GM12875 (cell line): ENCODE results near the gene DCLK3.

Experiments used
- H3K4me3 ChIP-seq: one replicate; pipeline ENCODE4 v1.5.1; 2011; ENCODE audit warnings: low read depth, low read length, control low read depth
- TF ChIP-seq, protein P1 (sequence below): IDR thresholded peaks from 2 replicates; pipeline ENCODE4 v1.5.1; 2011; ENCODE audit warnings: low read depth, mild to moderate bottlenecking, control low read depth, inconsistent platforms, low read length, moderate library complexity, borderline replicate concordance; ENCODE audit not compliant: insufficient read depth

DCLK3 gene

DNA sequence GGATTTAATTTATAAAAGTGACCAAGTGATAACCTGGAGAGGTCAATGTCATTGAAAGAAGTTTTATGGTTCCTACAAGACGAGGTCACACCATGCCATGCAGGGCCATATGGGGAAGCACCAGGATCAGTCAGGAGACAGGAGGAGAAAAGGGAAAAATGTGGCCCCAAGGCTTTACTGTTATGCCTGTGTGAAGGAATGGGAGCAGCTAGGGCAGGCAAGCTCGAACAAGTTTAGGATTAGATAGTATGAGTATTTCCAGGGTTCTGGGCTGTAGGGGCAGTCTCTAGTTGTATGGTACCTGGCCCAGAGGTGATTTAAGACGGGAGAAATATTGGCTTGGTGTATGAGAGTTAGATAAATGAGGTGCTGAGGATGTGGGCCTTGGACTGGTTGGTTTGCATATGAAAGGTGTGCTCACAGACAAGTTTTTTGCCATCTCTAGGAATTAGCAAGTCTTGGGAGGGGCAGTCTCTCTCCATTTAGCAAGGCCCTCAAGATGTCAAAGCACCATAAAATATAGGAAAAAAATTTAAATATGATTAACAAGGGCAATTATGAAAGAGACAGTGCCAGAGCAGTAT is 36.3 kb upstream of the DCLK3 start:
- TF ChIP-seq, protein P1, sequence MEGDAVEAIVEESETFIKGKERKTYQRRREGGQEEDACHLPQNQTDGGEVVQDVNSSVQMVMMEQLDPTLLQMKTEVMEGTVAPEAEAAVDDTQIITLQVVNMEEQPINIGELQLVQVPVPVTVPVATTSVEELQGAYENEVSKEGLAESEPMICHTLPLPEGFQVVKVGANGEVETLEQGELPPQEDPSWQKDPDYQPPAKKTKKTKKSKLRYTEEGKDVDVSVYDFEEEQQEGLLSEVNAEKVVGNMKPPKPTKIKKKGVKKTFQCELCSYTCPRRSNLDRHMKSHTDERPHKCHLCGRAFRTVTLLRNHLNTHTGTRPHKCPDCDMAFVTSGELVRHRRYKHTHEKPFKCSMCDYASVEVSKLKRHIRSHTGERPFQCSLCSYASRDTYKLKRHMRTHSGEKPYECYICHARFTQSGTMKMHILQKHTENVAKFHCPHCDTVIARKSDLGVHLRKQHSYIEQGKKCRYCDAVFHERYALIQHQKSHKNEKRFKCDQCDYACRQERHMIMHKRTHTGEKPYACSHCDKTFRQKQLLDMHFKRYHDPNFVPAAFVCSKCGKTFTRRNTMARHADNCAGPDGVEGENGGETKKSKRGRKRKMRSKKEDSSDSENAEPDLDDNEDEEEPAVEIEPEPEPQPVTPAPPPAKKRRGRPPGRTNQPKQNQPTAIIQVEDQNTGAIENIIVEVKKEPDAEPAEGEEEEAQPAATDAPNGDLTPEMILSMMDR, result no peak
- H3K4me3 ChIP-seq, result no peak overlapping the region

DNA sequence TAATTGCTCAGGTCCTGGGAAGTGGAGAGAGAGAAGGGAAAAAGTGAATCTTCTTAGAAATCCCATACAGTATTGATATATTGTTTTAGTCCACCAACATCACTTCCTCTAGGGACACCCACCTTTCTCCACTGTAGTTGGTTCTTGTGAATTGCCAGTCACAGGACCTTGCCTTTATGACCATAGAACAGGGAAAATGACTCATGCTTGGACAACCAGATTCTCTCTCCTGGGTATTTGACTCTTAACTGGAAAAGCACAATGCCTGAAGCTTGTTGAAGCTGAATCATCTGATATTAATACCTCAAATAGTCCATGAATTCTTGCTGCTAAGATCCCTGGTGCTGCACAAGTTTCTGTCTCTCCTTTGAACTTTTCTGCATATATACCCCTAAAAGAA is 32.5 kb upstream of the DCLK3 start:
- TF ChIP-seq, protein P1, result no peak
- H3K4me3 ChIP-seq, result no peak overlapping the region

DNA sequence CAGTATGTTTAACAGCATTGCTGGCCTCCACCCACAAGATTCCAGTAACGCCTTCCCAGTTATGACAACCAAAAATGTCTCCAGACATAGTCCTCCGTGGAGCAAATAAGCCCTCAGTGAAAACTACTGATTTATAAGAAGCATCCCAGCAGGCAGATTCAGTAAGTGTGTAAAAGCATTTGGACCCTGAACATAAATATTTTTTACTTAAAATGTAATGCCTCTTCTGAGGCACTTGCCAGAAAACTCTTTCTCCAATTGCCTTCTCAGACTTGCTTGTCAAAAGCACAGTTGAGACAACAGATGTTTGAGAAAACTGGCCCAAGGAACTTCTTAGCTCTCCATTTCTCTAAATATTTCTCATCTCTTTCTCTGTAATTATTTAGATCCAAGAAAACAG is 31.8 kb upstream of the DCLK3 start:
- H3K4me3 ChIP-seq, result no peak overlapping the region

DNA sequence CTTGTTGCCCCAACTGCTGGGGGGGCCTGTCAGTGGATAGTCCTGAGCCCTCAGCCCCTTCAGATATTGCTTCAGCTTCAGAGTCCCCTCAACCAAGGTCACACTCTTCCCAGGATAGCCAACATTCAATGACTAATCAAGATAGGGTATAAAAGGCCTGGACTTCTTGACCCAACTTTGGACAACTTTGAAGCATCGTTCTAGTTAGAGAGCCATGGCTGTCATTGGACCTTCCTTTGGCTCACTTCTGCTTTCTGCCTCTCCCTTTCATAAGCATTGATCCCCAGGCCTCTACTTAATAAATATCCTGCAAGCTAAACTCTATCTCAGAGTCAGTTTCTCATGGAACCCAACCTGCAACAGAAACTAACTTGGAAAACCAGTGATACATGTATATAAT is 31.3 kb upstream of the DCLK3 start:
- TF ChIP-seq, protein P1, result no peak
- no peak overlapping the region for H3K4me3 ChIP-seq

More for the DNA sequence above, 31.8 kb upstream of the DCLK3 start:
- TF ChIP-seq, protein P1, result no peak

DNA sequence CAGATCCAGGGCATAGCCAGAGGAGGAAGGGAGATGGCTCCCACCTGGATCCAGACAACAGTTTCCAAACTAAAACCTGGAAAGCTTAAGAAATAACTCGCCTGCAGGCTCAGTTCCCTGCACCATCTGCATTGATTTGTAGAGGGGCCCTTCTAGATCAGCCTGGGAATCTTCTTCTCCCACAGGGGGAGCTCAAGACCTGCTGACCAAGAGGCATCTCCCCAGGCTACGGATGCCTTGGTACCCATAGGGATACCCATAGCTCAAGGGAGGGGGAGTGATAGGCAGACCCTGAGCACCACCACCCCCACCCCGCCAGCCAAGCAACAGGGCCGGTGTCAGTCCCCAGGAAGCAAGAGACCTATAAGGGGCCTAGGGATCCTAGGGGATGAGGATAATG is 28.0 kb upstream of the DCLK3 start:
- TF ChIP-seq, protein P1, result peak; percentile 59
- no peak overlapping the region for H3K4me3 ChIP-seq

DNA sequence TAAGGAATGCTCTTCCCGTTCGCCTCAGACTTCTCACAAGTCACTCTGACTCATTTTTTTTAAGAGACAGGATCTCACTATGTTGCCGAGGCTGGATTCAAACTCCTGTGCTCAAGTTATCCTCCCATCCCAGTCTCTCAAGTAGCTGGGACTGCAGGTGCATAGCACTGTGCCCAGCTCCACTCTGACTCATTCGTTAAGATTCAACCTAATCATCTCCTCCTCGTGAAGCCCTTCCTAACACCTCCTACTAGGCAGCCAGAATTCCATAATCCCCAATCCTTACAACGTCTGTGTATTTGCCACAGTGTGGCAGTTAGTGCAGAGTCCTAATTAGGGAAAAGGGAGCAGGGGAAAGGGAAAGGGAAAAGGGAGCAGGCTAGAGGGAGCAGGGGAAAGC is 26.4 kb upstream of the DCLK3 start:
- TF ChIP-seq, protein P1, result no peak
- no peak overlapping the region for H3K4me3 ChIP-seq

DNA sequence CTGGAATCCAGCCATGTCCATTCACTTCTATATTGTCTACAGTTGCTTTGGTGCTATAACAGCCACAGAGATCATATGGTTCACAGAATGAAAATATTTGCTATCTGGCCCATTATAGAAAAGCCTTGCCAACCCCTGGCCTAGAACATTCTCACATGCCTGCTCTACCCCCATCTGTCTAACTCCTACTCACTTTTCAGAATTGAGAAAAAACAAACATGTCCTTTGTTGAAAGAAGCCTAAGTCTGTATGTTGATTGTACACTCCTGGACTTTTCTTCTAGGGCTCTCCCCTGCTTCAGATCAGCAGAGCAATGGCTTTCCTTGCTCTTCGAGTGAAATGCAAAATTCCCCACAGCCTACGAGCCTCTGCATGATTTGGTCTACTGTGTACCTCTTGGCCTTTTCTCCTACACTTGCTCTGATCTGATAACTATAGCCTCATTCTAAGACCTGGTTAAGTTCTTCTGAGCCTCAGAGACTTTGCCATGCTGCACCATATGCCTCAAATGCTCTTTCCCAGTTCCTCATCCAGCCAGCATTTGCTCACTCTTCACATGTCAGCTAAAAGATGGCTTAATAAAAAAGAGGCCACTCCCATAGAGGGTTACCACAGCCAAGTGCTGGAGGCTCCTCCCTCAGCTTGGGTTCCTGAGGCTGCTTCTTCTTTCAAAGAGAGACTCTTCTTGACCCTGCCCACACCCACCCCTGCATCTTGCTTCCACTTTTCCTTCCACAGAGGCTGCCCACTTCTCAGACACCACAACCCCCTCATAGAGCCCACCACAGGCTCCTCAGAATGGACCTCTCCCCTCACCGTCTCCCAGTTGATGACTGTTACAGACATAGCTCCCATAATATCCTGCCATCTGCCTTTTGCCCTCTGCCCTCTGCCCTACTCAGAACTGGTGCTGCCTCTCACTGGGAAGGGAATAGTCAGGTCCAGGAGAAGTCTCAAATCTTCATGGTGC is 22.9 kb upstream of the DCLK3 start:
- H3K4me3 ChIP-seq, result no peak overlapping the region
- TF ChIP-seq, protein P1, result no peak
